Gastrocnemius medialis (tissue), 4 donors: ENCODE results near the gene SAP30L. TPM values are rescaled to one million over a fixed set of nuclear protein-coding genes. Genes with fewer than 3 reads are reported as not detected.

ENCODE experiments used
- ATAC-seq, 2 donors: fragments of 150-250 bp; one replicate each; pipeline ENCODE4 v1.9.1; 2016
- DNase-seq, 2 donors: peaks; one replicate each; pipeline ENCODE4 v3.0.0-alpha.2; 2019
- H3K27ac ChIP-seq, 4 donors: fragments of 200-600 bp; sonication (generic); 1 replicate in 1 of 4; 2 replicates in 3 of 4; pipeline ENCODE4 v1.5.1; 2016 to 2018; ENCODE audit warnings: mild to moderate bottlenecking in 2 of 4, moderate library complexity in 1 of 4
- H3K27me3 ChIP-seq, 3 donors: fragments of 200-600 bp; sonication (generic) in 2 of 3; 1 replicate in 1 of 3; 2 replicates in 2 of 3; pipeline versions ENCODE4 v1.5.1 to v1.6.0; 2016 to 2019; ENCODE audit warnings: mild to moderate bottlenecking in 1 of 3, moderate library complexity in 1 of 3
- H3K36me3 ChIP-seq, 2 donors: fragments of 200-600 bp; sonication (generic) in 1 of 2; one replicate each; pipeline ENCODE4 v1.5.1; 2017 to 2018
- H3K4me1 ChIP-seq, 2 donors: fragments of 200-600 bp; sonication (generic) in 1 of 2; one replicate each; pipeline ENCODE4 v1.5.1; 2016 to 2017; ENCODE audit warnings: mild to moderate bottlenecking in 2 of 2
- H3K4me3 ChIP-seq, 4 donors: fragments of 200-600 bp; sonication (generic) in 3 of 4; 1 replicate in 1 of 4; 2 replicates in 3 of 4; pipeline ENCODE4 v1.5.1; 2016 to 2019; ENCODE audit warnings: mild to moderate bottlenecking in 2 of 4
- H3K9me3 ChIP-seq, 3 donors: fragments of 200-600 bp; sonication (generic) in 2 of 3; 1 replicate in 1 of 3; 2 replicates in 2 of 3; pipeline ENCODE4 v1.5.1; 2016 to 2019
- POLR2A ChIP-seq, 2 donors: fragments of 450-650 bp; IDR thresholded peaks; one replicate each; pipeline ENCODE4 v1.6.1; 2017; ENCODE audit warnings: antibody characterized with exemption in 2 of 2, mild to moderate bottlenecking in 2 of 2, moderate library complexity in 2 of 2
- in situ Hi-C, 4 donors: fragments of 200-750 bp; cut with MboI; loops; one replicate each; pipeline versions ENCODE4 v1.15.0 to v1.8.0; 2017; ENCODE audit warnings: low sequenced_read_pairs in 4 of 4
- intact Hi-C: fragments of 100-400 bp; cut with DNase I; formaldehyde crosslinking; loops from one replicate; pipeline ENCODE4 v1.15.1; 2023; ENCODE audit warnings: low total_unique reads
- total RNA-seq, 4 donors: library from RNA; depleted of rRNA; stranded (reverse); fragments of >200 nt; gene quantifications; one replicate each; pipeline versions ENCODE4 v1.1.0 to v1.2.3, GENCODE V29; 2016
- TF ChIP-seq, protein P1 (sequence below), 5 experiments: fragments of 450-650 bp in 3 of 5; fragments of 200-600 bp in 2 of 5; sonication (generic) in 2 of 5; IDR thresholded peaks in 4 of 5; conservative IDR thresholded peaks in 1 of 5; 1 replicate in 4 of 5; 2 replicates in 1 of 5; pipeline ENCODE4 v1.5.1; 2016 to 2019; ENCODE audit warnings: antibody characterized with exemption in 5 of 5, mild to moderate bottlenecking in 3 of 5, moderate library complexity in 3 of 5

The SAP30L gene
- total RNA-seq, 4 donors from 2014 or later, result 18.8 to 35.6 (median 25.5) TPM

- H3K4me1 ChIP-seq, result no peaks in the 10 kb centered on the region
- intact Hi-C loops, result no loop called here
- H3K36me3 ChIP-seq, result peaks cover 0 to 77% of the 10 kb centered on the region in 2 donors
- no peaks in the 10 kb centered on the region for H3K27me3 ChIP-seq
- DNase-seq (no peak), ATAC-seq (no peak)
- TF ChIP-seq, protein P1, sequence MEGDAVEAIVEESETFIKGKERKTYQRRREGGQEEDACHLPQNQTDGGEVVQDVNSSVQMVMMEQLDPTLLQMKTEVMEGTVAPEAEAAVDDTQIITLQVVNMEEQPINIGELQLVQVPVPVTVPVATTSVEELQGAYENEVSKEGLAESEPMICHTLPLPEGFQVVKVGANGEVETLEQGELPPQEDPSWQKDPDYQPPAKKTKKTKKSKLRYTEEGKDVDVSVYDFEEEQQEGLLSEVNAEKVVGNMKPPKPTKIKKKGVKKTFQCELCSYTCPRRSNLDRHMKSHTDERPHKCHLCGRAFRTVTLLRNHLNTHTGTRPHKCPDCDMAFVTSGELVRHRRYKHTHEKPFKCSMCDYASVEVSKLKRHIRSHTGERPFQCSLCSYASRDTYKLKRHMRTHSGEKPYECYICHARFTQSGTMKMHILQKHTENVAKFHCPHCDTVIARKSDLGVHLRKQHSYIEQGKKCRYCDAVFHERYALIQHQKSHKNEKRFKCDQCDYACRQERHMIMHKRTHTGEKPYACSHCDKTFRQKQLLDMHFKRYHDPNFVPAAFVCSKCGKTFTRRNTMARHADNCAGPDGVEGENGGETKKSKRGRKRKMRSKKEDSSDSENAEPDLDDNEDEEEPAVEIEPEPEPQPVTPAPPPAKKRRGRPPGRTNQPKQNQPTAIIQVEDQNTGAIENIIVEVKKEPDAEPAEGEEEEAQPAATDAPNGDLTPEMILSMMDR (IDR thresholded peaks at IDR 0.05 in 4 of 5, conservative IDR thresholded peaks at IDR 0.05 in 1 of 5), result no peak
- TF ChIP-seq POLR2A (IDR thresholded peaks at IDR 0.05), result no peak
- in situ Hi-C loops, result no loop called here
- H3K27ac ChIP-seq, result no peak overlapping the region
- no peak overlapping the region for H3K4me3 ChIP-seq
- H3K9me3 ChIP-seq, result no peaks in the 10 kb centered on the region
Measured at GRCh38 chr5:154455585-154455984, 9.8 kb downstream of the SAP30L start.

- no peaks in the 10 kb centered on the region for H3K9me3 ChIP-seq
- H3K36me3 ChIP-seq, result peaks cover 0 to 79% of the 10 kb centered on the region in 2 donors
- no peak for DNase-seq
- intact Hi-C loops (no loop called here), in situ Hi-C loops (no loop called here)
- no peak overlapping the region for H3K4me3 ChIP-seq
- no peak overlapping the region for H3K27ac ChIP-seq
- H3K27me3 ChIP-seq, result no peaks in the 10 kb centered on the region
- no peak for ATAC-seq
- TF ChIP-seq POLR2A (IDR thresholded peaks at IDR 0.05), result no peak
- TF ChIP-seq, protein P1 (IDR thresholded peaks at IDR 0.05 in 4 of 5, conservative IDR thresholded peaks at IDR 0.05 in 1 of 5), result no peak
- no peaks in the 10 kb centered on the region for H3K4me1 ChIP-seq
Measured at GRCh38 chr5:154456540-154456939, 10.7 kb downstream of the SAP30L start.

GRCh38 chr5:154459015-154459414 is 13.2 kb downstream of the SAP30L start:
- Histone ChIP-seq H3K27ac (no peak overlapping the region), H3K36me3 (peaks cover 0 to 54% of the 10 kb centered on the region in 2 donors), H3K4me1 (no peaks in the 10 kb centered on the region), H3K27me3 (no peaks in the 10 kb centered on the region), H3K9me3 (no peaks in the 10 kb centered on the region), H3K4me3 (no peak overlapping the region)
- no peak for ATAC-seq
- intact Hi-C loops (no loop called here), in situ Hi-C loops (no loop called here)
- no peak for TF ChIP-seq POLR2A (IDR thresholded peaks at IDR 0.05)
- TF ChIP-seq, protein P1 (IDR thresholded peaks at IDR 0.05 in 4 of 5, conservative IDR thresholded peaks at IDR 0.05 in 1 of 5), result no peak
- DNase-seq, result no peak

DNA sequence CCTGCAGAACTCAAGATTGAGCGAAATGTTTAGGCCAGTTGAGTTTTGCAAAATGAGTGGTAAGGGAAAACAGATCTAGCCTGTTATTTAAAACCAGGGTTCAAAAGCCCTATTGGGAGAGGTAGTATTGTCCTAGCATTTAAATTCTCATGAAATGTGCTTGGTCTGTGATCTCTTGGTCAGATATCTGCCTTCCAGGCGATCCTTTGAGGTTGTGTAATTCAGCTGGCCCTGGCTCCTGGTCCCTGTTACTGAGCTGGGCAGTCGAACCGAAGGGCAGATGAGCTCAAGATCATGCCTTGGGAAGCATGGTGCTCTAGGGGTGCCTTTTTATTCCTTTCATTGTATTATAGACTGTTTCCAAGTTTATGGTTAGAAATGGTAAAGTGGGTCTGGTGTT is 14.4 kb downstream of the SAP30L start:
- Histone ChIP-seq H3K9me3 (no peaks in the 10 kb centered on the region), H3K36me3 (peaks cover 0 to 42% of the 10 kb centered on the region in 2 donors), H3K27me3 (no peaks in the 10 kb centered on the region), H3K4me3 (no peak overlapping the region), H3K4me1 (no peaks in the 10 kb centered on the region), H3K27ac (no peak overlapping the region)
- in situ Hi-C loops (no loop called here), intact Hi-C loops (no loop called here)
- ATAC-seq (no peak), DNase-seq (no peak)
- no peak for TF ChIP-seq POLR2A (IDR thresholded peaks at IDR 0.05)
- TF ChIP-seq, protein P1 (IDR thresholded peaks at IDR 0.05 in 4 of 5, conservative IDR thresholded peaks at IDR 0.05 in 1 of 5), result no peak

DNA sequence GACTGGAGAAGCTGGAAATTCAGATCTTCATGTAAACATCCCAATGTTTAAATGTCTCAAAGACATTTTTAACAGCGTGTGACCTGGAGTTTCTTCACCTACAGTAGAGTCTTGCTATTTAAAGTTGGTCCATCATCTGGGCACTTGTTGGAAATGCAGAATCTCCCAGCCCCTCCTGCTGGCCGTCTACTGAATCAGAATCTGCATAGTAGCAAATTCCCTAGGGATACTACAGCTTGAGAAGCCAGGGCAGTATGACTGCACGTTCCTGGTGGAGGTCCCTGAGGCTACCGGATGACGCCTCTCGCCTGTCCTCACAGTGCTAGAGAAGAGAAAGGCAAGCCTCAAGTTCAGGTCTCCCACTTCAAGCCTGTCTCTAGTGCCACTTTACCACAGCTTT is 15.7 kb downstream of the SAP30L start:
- Histone ChIP-seq H3K4me3 (no peak overlapping the region), H3K36me3 (peaks cover 0 to 29% of the 10 kb centered on the region in 2 donors), H3K9me3 (no peaks in the 10 kb centered on the region), H3K4me1 (no peaks in the 10 kb centered on the region), H3K27ac (no peak overlapping the region), H3K27me3 (no peaks in the 10 kb centered on the region)
- DNase-seq (no peak), ATAC-seq (no peak)
- TF ChIP-seq, protein P1 (IDR thresholded peaks at IDR 0.05 in 4 of 5, conservative IDR thresholded peaks at IDR 0.05 in 1 of 5), result no peak
- no peak for TF ChIP-seq POLR2A (IDR thresholded peaks at IDR 0.05)
- intact Hi-C loops (no loop called here), in situ Hi-C loops (no loop called here)
